Right lobe of liver (tissue), 6 donors: ENCODE data around the gene MRPS7. TPM values are rescaled to one million over a fixed set of nuclear protein-coding genes. Genes with fewer than 3 reads are reported as not detected.
"Not testable (repeated sequence)": the region's sequence is repeated elsewhere in the genome, so short reads cannot be mapped to it uniquely, and the experiment has no call there.

ENCODE experiments used
- ATAC-seq, 4 donors: fragments of 200-7000 bp; cut with Tn5 transposase; one replicate each; pipeline ENCODE4 v1.9.1; 2020; ENCODE audit warnings: mild to moderate bottlenecking in 4 of 4, moderate library complexity in 4 of 4
- DNase-seq, 3 donors: peaks; one replicate each; pipeline ENCODE4 v3.0.0-alpha.2; 2020
- H3K27ac ChIP-seq, 3 donors: fragments of 200-600 bp; one replicate each; pipeline ENCODE4 v1.8.0; 2022
- H3K27me3 ChIP-seq, 2 donors: fragments of 200-600 bp; one replicate each; pipeline ENCODE4 v1.8.0; 2022
- H3K36me3 ChIP-seq, 4 donors: fragments of 200-600 bp; sonication (generic) in 1 of 4; one replicate each; pipeline versions ENCODE4 v1.5.1 to v1.8.0; 2017 to 2022; ENCODE audit warnings: control low read depth in 1 of 4
- H3K4me1 ChIP-seq, 4 donors: fragments of 200-600 bp; sonication (generic) in 1 of 4; one replicate each; pipeline versions ENCODE4 v1.5.1 to v1.8.0; 2017 to 2022; ENCODE audit warnings: control low read depth in 1 of 4
- H3K4me3 ChIP-seq, 3 donors: fragments of 200-600 bp; one replicate each; pipeline ENCODE4 v1.8.0; 2022
- H3K9me3 ChIP-seq, 4 donors: fragments of 200-600 bp; sonication (generic) in 1 of 4; one replicate each; pipeline versions ENCODE4 v1.5.1 to v1.8.0; 2017 to 2022; ENCODE audit warnings: control low read depth in 1 of 4
- POLR2A ChIP-seq: fragments of 450-650 bp; IDR thresholded peaks from one replicate; pipeline ENCODE4 v1.6.1; 2017; ENCODE audit warnings: antibody characterized with exemption, mild to moderate bottlenecking
- WGBS: methylation state at CpG from one replicate; pipeline ENCODE4 v1.1.6; 2018; ENCODE audit warnings: low coverage, low lambda C conversion rate; ENCODE audit not compliant: insufficient coverage; ENCODE audit errors: missing lambda C conversion rate; 5-methylcytosine and 5-hydroxymethylcytosine counted together
- intact Hi-C, 2 donors: fragments of 100-400 bp; cut with DNase I; formaldehyde crosslinking; loops; one replicate each; pipeline versions ENCODE4 v1.11.2 to v1.14.1; 2022
- total RNA-seq, 6 experiments: library from RNA; depleted of rRNA in 2 of 6; stranded (reverse); fragments of >200 nt in 2 of 6; fragmentation: NEBNext Ultra II Directional in 3 of 6; extraction: Animal tissue kit (Norgen Biotek cat#: 25700) in 3 of 6; gene quantifications; one replicate each; pipeline versions ENCODE4 v1.1.0 to v1.2.4, GENCODE V29; 2016 to 2023
- TF ChIP-seq, protein P1 (sequence below), 4 donors: fragments of 200-600 bp in 3 of 4; fragments of 450-650 bp in 1 of 4; IDR thresholded peaks; one replicate each; pipeline versions ENCODE4 v1.5.1 to v1.8.0; 2016 to 2022; ENCODE audit warnings: antibody characterized with exemption in 4 of 4, mild to moderate bottlenecking in 2 of 4
- donor health status: DM: no; HTN: yes; CAD: no.
- donor health status: DM: no; HTN: no; CAD: no.
- donor health status: DM: no; HTN: no; CAD: no.
- donor health status: DM: no; HTN: yes; CAD: no.
- donor health status: DM: no; HTN: yes; CAD: no.

MRPS7 gene
- total RNA-seq, 6 experiments from 2014 or later = 29.6 to 37.2 (median 33.7) TPM

GRCh38 chr17:75273977-75274708, 12.5 kb downstream of the MRPS7 start:
- TF ChIP-seq, protein P1, sequence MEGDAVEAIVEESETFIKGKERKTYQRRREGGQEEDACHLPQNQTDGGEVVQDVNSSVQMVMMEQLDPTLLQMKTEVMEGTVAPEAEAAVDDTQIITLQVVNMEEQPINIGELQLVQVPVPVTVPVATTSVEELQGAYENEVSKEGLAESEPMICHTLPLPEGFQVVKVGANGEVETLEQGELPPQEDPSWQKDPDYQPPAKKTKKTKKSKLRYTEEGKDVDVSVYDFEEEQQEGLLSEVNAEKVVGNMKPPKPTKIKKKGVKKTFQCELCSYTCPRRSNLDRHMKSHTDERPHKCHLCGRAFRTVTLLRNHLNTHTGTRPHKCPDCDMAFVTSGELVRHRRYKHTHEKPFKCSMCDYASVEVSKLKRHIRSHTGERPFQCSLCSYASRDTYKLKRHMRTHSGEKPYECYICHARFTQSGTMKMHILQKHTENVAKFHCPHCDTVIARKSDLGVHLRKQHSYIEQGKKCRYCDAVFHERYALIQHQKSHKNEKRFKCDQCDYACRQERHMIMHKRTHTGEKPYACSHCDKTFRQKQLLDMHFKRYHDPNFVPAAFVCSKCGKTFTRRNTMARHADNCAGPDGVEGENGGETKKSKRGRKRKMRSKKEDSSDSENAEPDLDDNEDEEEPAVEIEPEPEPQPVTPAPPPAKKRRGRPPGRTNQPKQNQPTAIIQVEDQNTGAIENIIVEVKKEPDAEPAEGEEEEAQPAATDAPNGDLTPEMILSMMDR (IDR thresholded peaks at IDR 0.05) = no peak
- TF ChIP-seq POLR2A = no peak
- intact Hi-C loops = loop anchor here in 1 of 2 donors (10.0 kb wide), 1 partner anchor 141 kb away; no protein-coding TSS in a partner anchor
- H3K4me3 ChIP-seq = no peak overlapping the region

DNA sequence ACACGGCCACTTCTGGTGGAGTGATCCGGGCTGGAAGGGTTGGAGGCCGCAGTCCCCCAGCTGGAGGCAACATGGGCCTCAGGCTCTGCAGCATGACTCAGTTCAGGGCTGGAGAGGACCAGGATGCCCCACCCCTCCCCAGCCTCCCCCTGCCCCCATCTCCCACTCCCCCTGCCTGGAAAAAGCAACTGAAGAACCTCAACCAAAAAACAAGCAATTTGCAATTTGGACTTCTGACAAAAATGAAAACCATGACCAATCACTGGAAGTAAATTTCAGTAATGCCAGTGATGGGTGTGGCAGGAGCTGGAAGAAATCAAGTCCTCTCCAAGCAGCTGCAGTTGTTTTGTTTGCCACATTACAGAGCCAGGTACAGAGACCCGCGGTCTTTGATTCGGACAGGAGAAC, 16.0 kb downstream of the MRPS7 start:
- intact Hi-C loops = loop anchor here in 1 of 2 donors (10.0 kb wide), 1 partner anchor 137 kb away; no protein-coding TSS in a partner anchor
- H3K4me3 ChIP-seq = no peak overlapping the region
- no peaks in the 10 kb centered on the region for H3K27me3 ChIP-seq
- H3K4me1 ChIP-seq = no peaks in the 10 kb centered on the region
- DNase-seq = no peak
- H3K27ac ChIP-seq = no peak overlapping the region
- H3K9me3 ChIP-seq = no peaks in the 10 kb centered on the region
- peaks cover 0 to 7% (median 0%) of the 10 kb centered on the region in 4 donors for H3K36me3 ChIP-seq
- TF ChIP-seq, protein P1 (IDR thresholded peaks at IDR 0.05) = no peak
- no peak for TF ChIP-seq POLR2A
- no peak for ATAC-seq
- 89% methylated on average over 6 of the region's 6 CpGs for WGBS

More at GRCh38 chr17:75273977-75274708, 12.5 kb downstream of the MRPS7 start:
- no peaks in the 10 kb centered on the region for H3K27me3 ChIP-seq
- peaks cover 0 to 15% (median 6%) of the 10 kb centered on the region in 4 donors for H3K4me1 ChIP-seq
- ATAC-seq = no peak
- 71% methylated on average over 7 of the region's 7 CpGs for WGBS
- DNase-seq = no peak
- H3K36me3 ChIP-seq = peaks cover 0 to 7% (median 0%) of the 10 kb centered on the region in 4 donors
- H3K27ac ChIP-seq = no peak overlapping the region
- H3K9me3 ChIP-seq = no peaks in the 10 kb centered on the region

DNA sequence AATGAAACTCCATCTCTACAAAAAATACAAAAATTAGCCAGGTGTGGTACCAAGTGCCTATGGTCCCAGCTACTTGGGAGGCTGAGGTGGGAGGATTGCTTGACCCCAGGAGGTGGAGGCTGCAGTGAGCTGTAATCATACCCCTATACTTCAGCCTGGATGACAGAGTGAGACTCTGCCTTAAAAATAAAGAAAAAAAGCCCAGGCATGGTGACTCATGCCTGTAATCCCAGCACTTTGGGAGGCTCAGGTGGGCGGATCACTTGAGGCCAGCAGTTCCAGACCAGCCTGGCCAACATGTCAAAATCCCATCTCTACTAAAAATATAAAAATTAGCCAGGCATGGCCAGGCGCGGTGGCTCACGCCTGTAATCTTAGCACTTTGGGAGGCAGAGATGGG, 18.5 kb downstream of the MRPS7 start:
- 100% methylated on average over 1 of the region's 4 CpGs for WGBS
- DNase-seq, intact Hi-C loops, H3K9me3 ChIP-seq, ATAC-seq, H3K4me1 ChIP-seq, H3K4me3 ChIP-seq, H3K27me3 ChIP-seq, H3K36me3 ChIP-seq, H3K27ac ChIP-seq: not testable (repeated sequence)

DNA sequence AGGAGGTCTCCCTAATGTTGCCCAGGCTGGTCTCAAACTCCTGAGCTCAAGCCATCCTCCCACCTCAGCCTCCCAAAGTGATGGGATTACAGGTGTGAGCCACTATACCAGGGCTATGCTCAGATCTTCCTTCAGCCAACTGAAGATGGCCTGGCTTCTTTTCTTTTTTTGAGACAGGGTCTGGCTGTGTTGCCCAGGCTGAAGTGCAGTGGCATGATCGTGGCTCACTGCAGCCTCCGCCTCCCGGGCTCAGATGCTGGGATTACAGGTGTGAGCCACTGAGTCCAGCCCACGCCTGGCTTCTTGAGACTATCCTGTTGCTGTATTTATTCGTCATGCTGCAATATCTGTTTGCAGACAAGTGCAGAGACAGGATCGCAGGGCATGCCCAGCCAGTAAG, 23.4 kb downstream of the MRPS7 start:
- H3K27me3 ChIP-seq = no peaks in the 10 kb centered on the region
- no peaks in the 10 kb centered on the region for H3K36me3 ChIP-seq
- DNase-seq (no peak), ATAC-seq (no peak)
- no peak overlapping the region for H3K27ac ChIP-seq
- H3K4me1 ChIP-seq = no peaks in the 10 kb centered on the region
- no CpG with 5 or more reads among the region's 6 CpGs for WGBS
- no peaks in the 10 kb centered on the region for H3K9me3 ChIP-seq
- TF ChIP-seq, protein P1 (IDR thresholded peaks at IDR 0.05) = no peak
- no peak for TF ChIP-seq POLR2A
- intact Hi-C loops = no loop called here
- no peak overlapping the region for H3K4me3 ChIP-seq

DNA sequence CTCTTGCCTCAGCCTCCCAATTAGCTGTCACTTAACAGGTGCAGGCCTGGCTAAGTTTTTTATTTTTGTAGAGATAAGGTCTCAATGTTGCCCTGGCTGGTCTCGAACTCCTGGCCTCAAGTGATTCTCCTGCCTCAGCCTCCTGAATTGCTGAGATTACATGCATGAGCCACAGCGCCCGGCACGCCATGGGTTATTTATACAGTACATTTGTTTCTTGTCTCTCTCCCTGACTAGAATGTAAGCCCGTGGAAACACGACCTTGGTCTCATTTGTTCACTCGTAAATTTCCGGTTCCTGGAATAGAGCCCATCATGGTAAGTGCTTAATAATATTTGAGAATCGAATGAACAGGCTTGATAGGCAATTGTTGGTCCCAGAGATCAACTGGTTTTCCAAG, 25.5 kb downstream of the MRPS7 start:
- Histone ChIP-seq H3K4me3 (no peak overlapping the region), H3K9me3 (no peaks in the 10 kb centered on the region), H3K27ac (no peak overlapping the region), H3K4me1 (no peaks in the 10 kb centered on the region), H3K27me3 (no peaks in the 10 kb centered on the region), H3K36me3 (no peaks in the 10 kb centered on the region)
- DNase-seq (no peak), ATAC-seq (no peak)
- intact Hi-C loops = no loop called here
- WGBS = 81% methylated on average over 8 of the region's 9 CpGs
- TF ChIP-seq POLR2A = no peak
- TF ChIP-seq, protein P1 (IDR thresholded peaks at IDR 0.05) = no peak
